Measurements from ENCODE around the gene ENSA.

Gene ENSA

DNA sequence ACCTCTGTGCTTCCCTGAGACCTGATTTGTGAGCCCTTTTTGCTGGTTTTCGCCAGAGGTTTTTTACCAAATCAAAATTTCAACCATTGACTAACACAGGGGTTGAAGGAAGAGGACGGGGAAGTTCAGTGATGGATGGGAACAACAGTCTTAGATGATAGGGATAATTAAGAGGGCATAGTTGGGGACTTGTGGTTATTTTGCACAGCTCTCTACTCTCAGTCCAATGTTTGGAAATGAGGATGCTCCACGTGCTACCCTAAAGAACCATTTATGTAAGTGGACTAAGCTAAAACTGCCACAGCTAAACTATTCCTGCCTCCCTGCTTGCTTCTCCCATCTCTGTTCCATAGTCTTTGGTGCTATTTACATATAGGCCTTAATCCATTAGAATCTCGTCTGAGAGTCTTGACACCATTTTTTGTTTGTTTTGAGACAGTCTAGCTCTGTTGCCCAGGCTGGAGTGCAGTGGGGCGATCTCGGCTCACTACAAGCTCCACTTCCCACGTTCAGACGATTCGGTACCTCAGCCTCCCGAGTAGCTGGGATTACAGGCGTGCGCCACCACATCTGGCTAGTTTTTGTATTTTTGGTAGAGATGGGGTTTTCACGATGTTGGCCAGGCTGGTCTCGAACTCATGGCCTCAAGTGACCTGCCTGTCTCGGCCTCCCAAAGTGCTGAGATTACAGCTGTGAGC is 49.3 kb downstream of the ENSA start:
- no peak for DNase-seq (ENCODE audit: low spot score)
- TF ChIP-seq, protein P1, sequence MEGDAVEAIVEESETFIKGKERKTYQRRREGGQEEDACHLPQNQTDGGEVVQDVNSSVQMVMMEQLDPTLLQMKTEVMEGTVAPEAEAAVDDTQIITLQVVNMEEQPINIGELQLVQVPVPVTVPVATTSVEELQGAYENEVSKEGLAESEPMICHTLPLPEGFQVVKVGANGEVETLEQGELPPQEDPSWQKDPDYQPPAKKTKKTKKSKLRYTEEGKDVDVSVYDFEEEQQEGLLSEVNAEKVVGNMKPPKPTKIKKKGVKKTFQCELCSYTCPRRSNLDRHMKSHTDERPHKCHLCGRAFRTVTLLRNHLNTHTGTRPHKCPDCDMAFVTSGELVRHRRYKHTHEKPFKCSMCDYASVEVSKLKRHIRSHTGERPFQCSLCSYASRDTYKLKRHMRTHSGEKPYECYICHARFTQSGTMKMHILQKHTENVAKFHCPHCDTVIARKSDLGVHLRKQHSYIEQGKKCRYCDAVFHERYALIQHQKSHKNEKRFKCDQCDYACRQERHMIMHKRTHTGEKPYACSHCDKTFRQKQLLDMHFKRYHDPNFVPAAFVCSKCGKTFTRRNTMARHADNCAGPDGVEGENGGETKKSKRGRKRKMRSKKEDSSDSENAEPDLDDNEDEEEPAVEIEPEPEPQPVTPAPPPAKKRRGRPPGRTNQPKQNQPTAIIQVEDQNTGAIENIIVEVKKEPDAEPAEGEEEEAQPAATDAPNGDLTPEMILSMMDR (IDR thresholded peaks at IDR 0.05; ENCODE audit: extremely low read depth, missing control alignments) = no peak

DNA sequence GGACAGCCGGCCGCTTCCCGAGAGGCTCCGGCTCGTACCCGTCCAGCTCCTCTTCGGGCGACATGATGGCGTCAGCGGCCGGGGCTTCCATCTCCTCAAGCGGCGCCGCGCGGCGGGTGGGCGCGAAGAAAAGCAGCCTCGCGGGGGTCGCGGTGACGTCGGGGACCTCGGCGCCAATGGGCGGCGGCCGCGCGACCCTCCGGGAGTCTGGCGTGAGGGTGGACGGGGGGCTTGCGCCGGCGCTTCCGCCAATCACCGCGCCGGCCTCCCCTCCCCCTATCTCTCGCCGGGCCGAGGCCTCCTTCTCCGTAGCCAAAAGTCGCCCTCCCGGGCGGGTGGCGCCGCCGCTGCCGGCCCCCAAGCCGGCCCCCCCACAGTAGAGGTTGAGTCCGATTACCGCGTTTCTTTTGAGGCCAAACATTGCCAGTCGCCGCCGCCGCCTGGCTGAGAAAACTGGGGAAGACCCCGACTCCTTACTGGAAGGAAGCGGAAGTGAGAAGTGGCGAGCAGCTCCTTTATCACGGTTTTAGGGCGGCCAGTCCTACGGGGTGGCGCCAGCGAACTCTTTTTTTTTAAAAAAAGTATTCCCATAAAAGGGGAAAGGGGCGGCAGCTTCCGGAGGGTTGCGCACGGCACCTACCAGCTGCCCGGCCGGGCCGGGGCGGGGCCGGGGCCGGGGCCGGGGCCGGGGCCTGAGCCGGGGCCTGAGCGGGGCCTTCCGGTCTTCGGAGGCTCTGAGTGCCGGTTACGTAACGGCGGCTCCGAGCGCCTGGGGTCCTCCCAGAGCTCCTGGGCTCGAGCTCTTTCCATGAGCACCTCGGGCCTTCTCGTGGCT is 50.1 kb downstream of the ENSA start, which contains the start of gene MCL1:
Gene MCL1, minus strand, starts transcription at position 501 of the 835 bp plus-strand sequence. Its CDS starts 80 bp downstream, at position 421.
- TF ChIP-seq, protein P1 (IDR thresholded peaks at IDR 0.05; ENCODE audit: extremely low read depth, missing control alignments) = no peak
- DNase-seq (ENCODE audit: low spot score) = peak; percentile 97

DNA sequence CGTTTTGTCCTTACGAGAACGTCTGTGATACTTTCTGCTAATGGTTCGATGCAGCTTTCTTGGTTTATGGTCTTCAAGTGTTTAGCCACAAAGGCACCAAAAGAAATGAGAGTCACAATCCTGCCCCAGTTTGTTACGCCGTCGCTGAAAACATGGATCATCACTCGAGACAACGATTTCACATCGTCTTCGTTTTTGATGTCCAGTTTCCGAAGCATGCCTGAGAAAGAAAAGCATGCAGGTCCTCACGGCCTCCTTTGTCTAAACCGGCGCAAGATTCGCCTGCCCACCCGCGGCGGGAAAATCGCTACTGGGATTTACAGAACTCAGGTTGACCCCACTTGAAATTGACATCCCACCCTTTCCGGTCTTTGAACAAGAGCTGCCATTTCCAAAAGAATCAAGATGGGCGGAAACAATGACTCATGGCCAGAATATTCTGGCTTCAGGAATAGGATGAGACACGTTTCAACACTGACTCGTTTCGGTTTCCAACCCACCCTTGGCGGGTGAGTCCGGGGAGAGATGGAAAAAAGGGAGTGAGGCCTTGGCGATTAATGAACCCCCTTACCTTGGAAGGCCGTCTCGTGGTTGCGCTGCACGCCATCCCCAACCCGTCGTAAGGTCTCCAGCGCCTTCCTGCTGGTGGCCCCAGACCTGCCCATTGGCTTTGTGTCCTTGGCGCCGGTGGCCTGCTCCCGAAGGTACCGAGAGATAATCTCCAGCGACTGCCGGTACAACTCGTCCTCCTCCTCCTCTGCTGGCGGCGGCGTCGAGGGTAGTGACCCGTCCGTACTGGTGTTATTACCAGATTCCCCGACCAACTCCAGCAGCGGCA is 50.9 kb downstream of the ENSA start:
- DNase-seq (ENCODE audit: low spot score) = no peak
- TF ChIP-seq, protein P1 (IDR thresholded peaks at IDR 0.05; ENCODE audit: extremely low read depth, missing control alignments) = no peak

DNA sequence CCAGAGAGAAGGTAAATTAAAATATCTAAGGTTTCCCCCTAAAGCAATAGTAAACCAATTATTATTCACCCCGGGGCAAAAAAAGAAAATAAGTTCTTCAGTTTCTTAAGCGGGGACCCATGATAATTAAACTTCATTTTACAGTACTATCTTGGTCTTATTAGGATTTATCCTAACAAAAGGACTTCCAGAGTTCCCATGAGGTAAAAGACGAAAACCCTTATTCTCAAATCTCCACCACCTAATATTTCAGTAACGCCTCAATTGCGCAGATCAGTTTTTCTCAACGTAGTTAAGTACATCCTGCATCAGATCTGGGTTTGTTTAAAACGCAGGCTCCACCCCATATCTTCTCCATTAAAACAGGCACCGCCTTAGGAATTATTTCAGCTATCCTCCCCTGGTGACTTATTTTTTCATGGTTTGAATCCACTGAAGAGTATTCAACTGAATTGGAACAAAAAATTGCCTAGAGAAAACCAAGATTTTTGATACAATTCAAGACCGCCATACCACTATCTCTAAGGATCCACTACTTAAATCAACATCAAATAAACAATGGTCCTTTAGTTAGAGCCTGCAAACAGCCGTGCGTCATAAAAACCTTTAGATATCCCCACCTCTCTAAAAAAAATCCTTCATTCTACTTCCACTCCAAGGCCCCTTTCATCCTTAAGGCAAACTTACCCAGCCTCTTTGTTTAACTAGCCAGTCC is 51.7 kb downstream of the ENSA start:
- TF ChIP-seq, protein P1 (IDR thresholded peaks at IDR 0.05; ENCODE audit: extremely low read depth, missing control alignments) = no peak
- DNase-seq (ENCODE audit: low spot score) = no peak

DNA sequence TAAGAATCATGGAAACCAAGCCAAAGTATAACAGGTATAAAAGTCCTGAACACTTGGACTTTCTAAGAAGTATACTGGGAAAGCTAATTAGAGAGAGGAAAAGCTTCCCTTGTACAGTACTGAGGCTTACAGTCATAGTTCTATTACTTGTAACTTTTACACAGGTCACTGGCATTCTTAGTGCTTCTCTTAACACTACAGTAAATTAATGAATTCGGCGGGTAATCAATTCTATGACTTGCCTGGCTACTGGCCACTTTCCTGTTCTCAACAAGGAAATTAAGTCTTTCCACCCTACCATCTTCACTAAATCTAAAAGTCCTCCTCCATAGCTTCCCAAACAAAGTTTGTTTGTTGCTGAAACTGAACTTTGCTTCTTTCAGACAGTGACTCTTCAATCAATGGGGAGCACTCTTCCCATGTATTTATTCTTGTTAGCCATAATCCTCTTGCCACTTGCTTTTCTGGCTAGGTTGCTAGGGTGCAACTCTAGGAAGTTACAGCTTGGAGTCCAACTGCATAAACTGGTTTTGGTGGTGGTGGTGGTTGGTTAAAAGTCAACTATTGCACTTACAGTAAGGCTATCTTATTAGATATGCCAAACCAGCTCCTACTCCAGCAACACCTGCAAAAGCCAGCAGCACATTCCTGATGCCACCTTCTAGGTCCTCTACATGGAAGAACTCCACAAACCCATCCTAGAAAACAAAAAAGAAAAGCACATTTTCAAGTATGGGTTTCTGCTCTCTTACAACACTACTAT is 52.4 kb downstream of the ENSA start:
- TF ChIP-seq, protein P1 (IDR thresholded peaks at IDR 0.05; ENCODE audit: extremely low read depth, missing control alignments) = no peak
- no peak for DNase-seq (ENCODE audit: low spot score)

DNA sequence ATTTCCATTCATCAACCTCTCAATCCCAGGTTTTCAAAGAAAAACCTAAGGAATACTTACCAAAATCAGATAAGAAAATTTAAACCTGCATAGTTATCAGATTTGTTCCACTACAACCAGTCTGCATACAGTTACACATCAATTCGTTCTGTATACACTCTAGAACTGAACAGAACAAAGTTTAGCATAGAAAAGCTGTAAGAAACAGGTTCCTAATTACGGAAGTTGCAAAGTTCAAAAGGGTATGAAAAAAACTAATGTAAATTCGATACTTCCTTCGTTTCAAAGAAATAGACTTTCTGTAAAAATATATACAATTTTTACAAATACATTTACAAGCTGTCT is 53.1 kb downstream of the ENSA start:
- no peak for DNase-seq (ENCODE audit: low spot score)
- TF ChIP-seq, protein P1 (IDR thresholded peaks at IDR 0.05; ENCODE audit: extremely low read depth, missing control alignments) = no peak

Measured in GM20000 (cell line).